Fibroblast of lung (primary cell): ENCODE measurements around the gene RAPGEF5.

Source experiments
- EZH2 ChIP-seq: IDR thresholded peaks from 2 replicates; pipeline ENCODE4 v1.5.1; 2012; ENCODE audit warnings: low read length, control low read depth, mild to moderate bottlenecking; ENCODE audit errors: missing control alignments
- TF ChIP-seq, protein P1 (sequence below), 2 donors: IDR thresholded peaks in 1 of 2; conservative IDR thresholded peaks in 1 of 2; 1 replicate in 1 of 2; 2 replicates in 1 of 2; pipeline ENCODE4 v1.5.1; 2011 to 2012; ENCODE audit warnings: low read length in 2 of 2, control low read depth in 1 of 2, inconsistent platforms in 1 of 2, low read depth in 1 of 2, mild to moderate bottlenecking in 1 of 2

DNA sequence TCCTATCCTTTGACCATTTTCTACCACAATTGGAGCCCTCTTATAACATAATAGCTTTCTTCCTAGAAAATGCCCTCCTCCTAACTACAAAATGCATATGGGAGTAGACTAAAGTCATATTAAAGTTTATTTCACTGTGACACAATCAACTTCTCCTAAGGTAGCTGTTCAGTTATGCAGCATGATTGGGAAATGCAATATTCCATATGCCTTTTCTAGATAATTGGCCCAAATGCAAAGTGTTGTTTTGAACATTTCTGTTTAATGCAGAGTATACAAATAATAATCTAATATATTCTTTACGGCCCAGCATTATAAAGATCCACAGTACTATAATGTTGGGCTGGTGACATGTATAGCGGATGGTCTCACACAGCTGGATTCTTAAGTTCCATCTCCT, 205.1 kb downstream of the RAPGEF5 start:
- TF ChIP-seq, protein P1, sequence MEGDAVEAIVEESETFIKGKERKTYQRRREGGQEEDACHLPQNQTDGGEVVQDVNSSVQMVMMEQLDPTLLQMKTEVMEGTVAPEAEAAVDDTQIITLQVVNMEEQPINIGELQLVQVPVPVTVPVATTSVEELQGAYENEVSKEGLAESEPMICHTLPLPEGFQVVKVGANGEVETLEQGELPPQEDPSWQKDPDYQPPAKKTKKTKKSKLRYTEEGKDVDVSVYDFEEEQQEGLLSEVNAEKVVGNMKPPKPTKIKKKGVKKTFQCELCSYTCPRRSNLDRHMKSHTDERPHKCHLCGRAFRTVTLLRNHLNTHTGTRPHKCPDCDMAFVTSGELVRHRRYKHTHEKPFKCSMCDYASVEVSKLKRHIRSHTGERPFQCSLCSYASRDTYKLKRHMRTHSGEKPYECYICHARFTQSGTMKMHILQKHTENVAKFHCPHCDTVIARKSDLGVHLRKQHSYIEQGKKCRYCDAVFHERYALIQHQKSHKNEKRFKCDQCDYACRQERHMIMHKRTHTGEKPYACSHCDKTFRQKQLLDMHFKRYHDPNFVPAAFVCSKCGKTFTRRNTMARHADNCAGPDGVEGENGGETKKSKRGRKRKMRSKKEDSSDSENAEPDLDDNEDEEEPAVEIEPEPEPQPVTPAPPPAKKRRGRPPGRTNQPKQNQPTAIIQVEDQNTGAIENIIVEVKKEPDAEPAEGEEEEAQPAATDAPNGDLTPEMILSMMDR (conservative IDR thresholded peaks at IDR 0.05 in 1 of 2, IDR thresholded peaks at IDR 0.05 in 1 of 2; ENCODE audit: low read depth in 1 of 2, low read length in 2 of 2): no peak
- no peak for TF ChIP-seq EZH2
